HepG2 (cell line): ENCODE data around the gene CBFA2T2. TPM values are rescaled to one million over a fixed set of nuclear protein-coding genes. Genes with fewer than 3 reads are reported as not detected.

Experiments used
- EEA1 ChIP-seq: sonication (generic); formaldehyde crosslinking; IDR thresholded peaks from 2 replicates; pipeline ENCODE4 v1.5.1; 2020; ENCODE audit warnings: mild to moderate bottlenecking, missing genetic modification reagents, borderline replicate concordance
- ERF ChIP-seq: IDR thresholded peaks from 2 replicates; pipeline ENCODE4 v1.6.1; 2018; ENCODE audit warnings: missing biosample characterization, missing genetic modification reagents
- HOXA5 ChIP-seq: sonication (generic); formaldehyde crosslinking; IDR thresholded peaks from 2 replicates; pipeline ENCODE4 v1.4.0; 2020; ENCODE audit warnings: missing genetic modification reagents
- HOXA7 ChIP-seq: sonication (generic); formaldehyde crosslinking; IDR thresholded peaks from 2 replicates; pipeline ENCODE4 v1.8.1; 2022; ENCODE audit warnings: mild to moderate bottlenecking, missing genetic modification reagents, moderate library complexity
- MAFG ChIP-seq: sonication (generic); formaldehyde crosslinking; IDR thresholded peaks from 2 replicates; pipeline ENCODE4 v1.5.1; 2020; ENCODE audit warnings: mild to moderate bottlenecking, missing genetic modification reagents
- MLLT10 ChIP-seq: sonication (generic); formaldehyde crosslinking; IDR thresholded peaks from 2 replicates; pipeline ENCODE4 v1.4.0; 2020; ENCODE audit warnings: missing genetic modification reagents
- PHF21A ChIP-seq: sonication (generic); formaldehyde crosslinking; IDR thresholded peaks from 2 replicates; pipeline ENCODE4 v1.5.0; 2020; ENCODE audit warnings: mild to moderate bottlenecking, missing genetic modification reagents
- SATB2 ChIP-seq: sonication (generic); formaldehyde crosslinking; IDR thresholded peaks from 2 replicates; pipeline ENCODE4 v1.5.0; 2020; ENCODE audit warnings: missing genetic modification reagents
- SP1 ChIP-seq, 2 experiments: fragments of 450-650 bp in 1 of 2; sonication (generic) in 1 of 2; formaldehyde crosslinking in 1 of 2; IDR thresholded peaks; 2 replicates each; pipeline versions ENCODE4 v1.4.0 to v1.6.1; 2016 to 2020; ENCODE audit warnings: missing genetic modification reagents in 1 of 2
- ZNF17 ChIP-seq: sonication (generic); formaldehyde crosslinking; IDR thresholded peaks from 2 replicates; pipeline ENCODE4 v1.5.0; 2020; ENCODE audit warnings: mild to moderate bottlenecking, missing genetic modification reagents
- ZNF282 ChIP-seq: fragments of 450-650 bp; IDR thresholded peaks from 2 replicates; pipeline ENCODE4 v1.6.1; 2018; ENCODE audit not compliant: partially characterized antibody
- ZNF292 ChIP-seq: sonication (generic); formaldehyde crosslinking; IDR thresholded peaks from 2 replicates; pipeline ENCODE4 v1.8.1; 2022; ENCODE audit warnings: mild to moderate bottlenecking, low read depth, missing genetic modification reagents, borderline replicate concordance
- ZNF567 ChIP-seq: sonication (generic); formaldehyde crosslinking; IDR thresholded peaks from 2 replicates; pipeline ENCODE4 v1.8.1; 2023; ENCODE audit warnings: mild to moderate bottlenecking, missing genetic modification reagents, borderline replicate concordance
- ZNF572 ChIP-seq: sonication (generic); formaldehyde crosslinking; IDR thresholded peaks from 2 replicates; pipeline ENCODE4 v1.5.1; 2020; ENCODE audit warnings: mild to moderate bottlenecking, missing genetic modification reagents
- ZNF607 ChIP-seq: sonication (generic); formaldehyde crosslinking; IDR thresholded peaks from 2 replicates; pipeline ENCODE4 v1.5.1; 2020; ENCODE audit warnings: missing genetic modification reagents, mild to moderate bottlenecking, borderline replicate concordance
- ZNF644 ChIP-seq: IDR thresholded peaks from 2 replicates; pipeline ENCODE4 v1.6.1; 2016; ENCODE audit warnings: low read depth
- polyA plus RNA-seq, 8 experiments: library from polyadenylated mRNA; depleted of rRNA in 3 of 8; stranded (reverse) in 7 of 8; unstranded in 1 of 8; fragments of >200 nt; fragmentation: Illumina TruSeq in 4 of 8; extraction: Trizol in 4 of 8; gene quantifications; 2 replicates each; pipeline versions ENCODE4 v1.2.1 to v1.2.3, GENCODE V29; 2011 to 2016; ENCODE audit warnings: low read depth in 4 of 8, missing spikeins in 1 of 8, mixed read lengths in 1 of 8; ENCODE audit not compliant: insufficient read depth in 1 of 8
- total RNA-seq, 5 experiments: library from RNA; depleted of rRNA; stranded (reverse); fragments of >200 nt; fragmentation: Illumina TruSeq; extraction: Trizol; gene quantifications; 2 replicates each; pipeline ENCODE4 v1.2.3, GENCODE V29; 2016; ENCODE audit warnings: low read depth in 1 of 5
- TF ChIP-seq, protein P1 (sequence below): sonication (generic); formaldehyde crosslinking; IDR thresholded peaks from 2 replicates; pipeline ENCODE4 v1.5.0; 2020; ENCODE audit warnings: mild to moderate bottlenecking, missing genetic modification reagents
- TF ChIP-seq, protein P2 (sequence below): sonication (generic); formaldehyde crosslinking; IDR thresholded peaks from 2 replicates; pipeline ENCODE4 v1.9.0; 2022; ENCODE audit warnings: missing genetic modification reagents, mild to moderate bottlenecking, borderline replicate concordance
- TF ChIP-seq, protein P3 (sequence below): sonication (generic); formaldehyde crosslinking; IDR thresholded peaks from 2 replicates; pipeline ENCODE4 v1.5.1; 2020; ENCODE audit warnings: mild to moderate bottlenecking, moderate library complexity, missing genetic modification reagents
- TF ChIP-seq, protein P4 (sequence below): IDR thresholded peaks from 2 replicates; pipeline ENCODE4 v1.6.1; 2018; ENCODE audit warnings: missing genetic modification reagents, mild to moderate bottlenecking, missing compliant biosample characterization
- TF ChIP-seq, protein P5 (sequence below): sonication (generic); formaldehyde crosslinking; IDR thresholded peaks from 2 replicates; pipeline ENCODE4 v1.8.1; 2023; ENCODE audit warnings: mild to moderate bottlenecking, missing genetic modification reagents

The CBFA2T2 gene
- total and polyA plus RNA-seq, 2 of the 13 experiments (the other 11 are each of a cell fraction or from before 2014, with no cell fraction given), result 6.3 to 21.2 TPM

DNA sequence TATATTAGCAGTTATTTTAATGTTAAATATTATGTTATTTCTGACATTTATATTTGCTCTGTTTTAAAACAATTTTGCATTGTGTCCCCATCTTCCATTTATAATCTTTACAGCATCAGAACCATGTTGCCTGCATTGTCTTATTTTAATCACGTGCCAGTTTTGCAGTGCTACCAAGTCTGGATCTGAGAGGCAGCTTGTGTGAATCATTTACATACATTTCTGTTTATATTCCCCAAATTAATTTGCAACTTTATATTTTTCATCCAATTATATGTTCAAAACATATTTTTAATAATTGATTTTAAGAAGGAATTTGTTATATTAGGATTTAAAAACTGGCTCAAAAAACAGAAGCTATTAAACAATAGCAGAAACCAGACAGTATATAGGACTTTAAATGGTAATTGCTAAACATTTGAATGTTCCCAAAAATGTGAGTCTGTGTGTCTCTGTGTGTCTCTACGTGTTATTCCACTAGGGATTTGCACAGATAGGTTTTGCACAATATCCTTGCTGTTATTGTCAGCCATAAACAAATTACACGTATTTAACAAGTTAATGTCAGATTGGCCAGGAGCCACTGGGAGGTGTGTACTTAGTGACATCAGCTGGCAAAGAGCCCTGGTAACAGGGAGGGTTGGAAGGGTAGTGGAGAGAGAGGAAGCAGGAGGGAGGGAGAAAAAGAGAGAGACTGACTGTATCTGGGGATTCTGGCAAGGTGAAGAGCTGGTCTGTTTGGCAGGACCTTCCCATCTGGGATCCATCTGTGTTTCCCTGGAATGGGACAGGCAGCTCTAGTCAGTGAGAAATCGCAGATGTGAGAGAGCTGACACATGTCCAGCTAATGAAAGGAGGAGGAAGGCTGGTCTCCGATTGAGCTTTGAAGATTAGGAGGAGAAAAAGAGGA is 72.1 kb downstream of the CBFA2T2 start (continued):
- TF ChIP-seq, protein P1, sequence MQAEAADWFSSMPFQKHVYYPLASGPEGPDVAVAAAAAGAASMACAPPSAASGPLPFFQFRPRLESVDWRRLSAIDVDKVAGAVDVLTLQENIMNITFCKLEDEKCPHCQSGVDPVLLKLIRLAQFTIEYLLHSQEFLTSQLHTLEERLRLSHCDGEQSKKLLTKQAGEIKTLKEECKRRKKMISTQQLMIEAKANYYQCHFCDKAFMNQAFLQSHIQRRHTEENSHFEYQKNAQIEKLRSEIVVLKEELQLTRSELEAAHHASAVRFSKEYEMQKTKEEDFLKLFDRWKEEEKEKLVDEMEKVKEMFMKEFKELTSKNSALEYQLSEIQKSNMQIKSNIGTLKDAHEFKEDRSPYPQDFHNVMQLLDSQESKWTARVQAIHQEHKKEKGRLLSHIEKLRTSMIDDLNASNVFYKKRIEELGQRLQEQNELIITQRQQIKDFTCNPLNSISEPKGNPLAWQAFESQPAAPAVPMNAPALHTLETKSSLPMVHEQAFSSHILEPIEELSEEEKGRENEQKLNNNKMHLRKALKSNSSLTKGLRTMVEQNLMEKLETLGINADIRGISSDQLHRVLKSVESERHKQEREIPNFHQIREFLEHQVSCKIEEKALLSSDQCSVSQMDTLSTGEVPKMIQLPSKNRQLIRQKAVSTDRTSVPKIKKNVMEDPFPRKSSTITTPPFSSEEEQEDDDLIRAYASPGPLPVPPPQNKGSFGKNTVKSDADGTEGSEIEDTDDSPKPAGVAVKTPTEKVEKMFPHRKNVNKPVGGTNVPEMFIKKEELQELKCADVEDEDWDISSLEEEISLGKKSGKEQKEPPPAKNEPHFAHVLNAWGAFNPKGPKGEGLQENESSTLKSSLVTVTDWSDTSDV (CRISPR knock-in tag), result no peak
- TF ChIP-seq ZNF607 (no peak; the same call in 1 of the 2 replicates), ZNF282 (no peak), ZNF572 (CRISPR knock-in tag) (no peak), PHF21A (no peak), ZNF644 (CRISPR knock-in tag) (peak; percentile 80; the same call in 1 of the 2 replicates), EEA1 (CRISPR knock-in tag) (no peak), SP1 (IDR thresholded peaks at IDR 0.05) (no peak), SP1 (CRISPR knock-in tag; IDR thresholded peaks at IDR 0.05) (no peak), MAFG (CRISPR knock-in tag) (no peak), ZNF567 (CRISPR knock-in tag) (no peak), ZNF292 (peak; percentile 71; the same call in 1 of the 2 replicates), ZNF17 (no peak), HOXA5 (CRISPR knock-in tag) (no peak), MLLT10 (CRISPR knock-in tag) (no peak), HOXA7 (no peak), SATB2 (no peak), ERF (peak; percentile 78; the same call in 1 of the 2 replicates)
- TF ChIP-seq, protein P2, sequence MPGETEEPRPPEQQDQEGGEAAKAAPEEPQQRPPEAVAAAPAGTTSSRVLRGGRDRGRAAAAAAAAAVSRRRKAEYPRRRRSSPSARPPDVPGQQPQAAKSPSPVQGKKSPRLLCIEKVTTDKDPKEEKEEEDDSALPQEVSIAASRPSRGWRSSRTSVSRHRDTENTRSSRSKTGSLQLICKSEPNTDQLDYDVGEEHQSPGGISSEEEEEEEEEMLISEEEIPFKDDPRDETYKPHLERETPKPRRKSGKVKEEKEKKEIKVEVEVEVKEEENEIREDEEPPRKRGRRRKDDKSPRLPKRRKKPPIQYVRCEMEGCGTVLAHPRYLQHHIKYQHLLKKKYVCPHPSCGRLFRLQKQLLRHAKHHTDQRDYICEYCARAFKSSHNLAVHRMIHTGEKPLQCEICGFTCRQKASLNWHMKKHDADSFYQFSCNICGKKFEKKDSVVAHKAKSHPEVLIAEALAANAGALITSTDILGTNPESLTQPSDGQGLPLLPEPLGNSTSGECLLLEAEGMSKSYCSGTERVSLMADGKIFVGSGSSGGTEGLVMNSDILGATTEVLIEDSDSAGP, result no peak; the same call in 1 of the 2 replicates
- TF ChIP-seq, protein P3, sequence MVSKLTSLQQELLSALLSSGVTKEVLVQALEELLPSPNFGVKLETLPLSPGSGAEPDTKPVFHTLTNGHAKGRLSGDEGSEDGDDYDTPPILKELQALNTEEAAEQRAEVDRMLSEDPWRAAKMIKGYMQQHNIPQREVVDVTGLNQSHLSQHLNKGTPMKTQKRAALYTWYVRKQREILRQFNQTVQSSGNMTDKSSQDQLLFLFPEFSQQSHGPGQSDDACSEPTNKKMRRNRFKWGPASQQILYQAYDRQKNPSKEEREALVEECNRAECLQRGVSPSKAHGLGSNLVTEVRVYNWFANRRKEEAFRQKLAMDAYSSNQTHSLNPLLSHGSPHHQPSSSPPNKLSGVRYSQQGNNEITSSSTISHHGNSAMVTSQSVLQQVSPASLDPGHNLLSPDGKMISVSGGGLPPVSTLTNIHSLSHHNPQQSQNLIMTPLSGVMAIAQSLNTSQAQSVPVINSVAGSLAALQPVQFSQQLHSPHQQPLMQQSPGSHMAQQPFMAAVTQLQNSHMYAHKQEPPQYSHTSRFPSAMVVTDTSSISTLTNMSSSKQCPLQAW (CRISPR knock-in tag), result peak; percentile 84; the same call in 1 of the 2 replicates
- TF ChIP-seq, protein P4, sequence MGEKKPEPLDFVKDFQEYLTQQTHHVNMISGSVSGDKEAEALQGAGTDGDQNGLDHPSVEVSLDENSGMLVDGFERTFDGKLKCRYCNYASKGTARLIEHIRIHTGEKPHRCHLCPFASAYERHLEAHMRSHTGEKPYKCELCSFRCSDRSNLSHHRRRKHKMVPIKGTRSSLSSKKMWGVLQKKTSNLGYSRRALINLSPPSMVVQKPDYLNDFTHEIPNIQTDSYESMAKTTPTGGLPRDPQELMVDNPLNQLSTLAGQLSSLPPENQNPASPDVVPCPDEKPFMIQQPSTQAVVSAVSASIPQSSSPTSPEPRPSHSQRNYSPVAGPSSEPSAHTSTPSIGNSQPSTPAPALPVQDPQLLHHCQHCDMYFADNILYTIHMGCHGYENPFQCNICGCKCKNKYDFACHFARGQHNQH (CRISPR knock-in tag), result peak; percentile 89
- TF ChIP-seq, protein P5, sequence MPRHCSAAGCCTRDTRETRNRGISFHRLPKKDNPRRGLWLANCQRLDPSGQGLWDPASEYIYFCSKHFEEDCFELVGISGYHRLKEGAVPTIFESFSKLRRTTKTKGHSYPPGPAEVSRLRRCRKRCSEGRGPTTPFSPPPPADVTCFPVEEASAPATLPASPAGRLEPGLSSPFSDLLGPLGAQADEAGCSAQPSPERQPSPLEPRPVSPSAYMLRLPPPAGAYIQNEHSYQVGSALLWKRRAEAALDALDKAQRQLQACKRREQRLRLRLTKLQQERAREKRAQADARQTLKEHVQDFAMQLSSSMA (CRISPR knock-in tag), result no peak
